ENCODE results near the gene CBR1. TPM values are rescaled to one million over a fixed set of nuclear protein-coding genes. Genes with fewer than 3 reads are reported as not detected.

The CBR1 gene
- total and polyA plus RNA-seq, 2 of the 8 experiments (the other 6 are each of a cell fraction or from before 2014, with no cell fraction given) = 1.8 to 207 TPM

- FAIRE-seq = no peak
- TF ChIP-seq NANOG (IDR thresholded peaks at IDR 0.05; ENCODE audit: insufficient read depth, low read depth, low read length, poor library complexity, severe bottlenecking) (no peak), YY1 (IDR thresholded peaks at IDR 0.05; ENCODE audit: low read depth, low read length) (no peak), CBX8 (IDR thresholded peaks at IDR 0.05; ENCODE audit: borderline replicate concordance, low read depth, low read length) (no peak), FOSL1 (IDR thresholded peaks at IDR 0.05; ENCODE audit: insufficient read depth, low read depth, low read length) (no peak), HDAC6 (IDR thresholded peaks at IDR 0.05; ENCODE audit: low read depth, low read length) (no peak), ASH2L (IDR thresholded peaks at IDR 0.05; ENCODE audit: low read length) (no peak), SP4 (IDR thresholded peaks at IDR 0.05; ENCODE audit: low read length) (no peak), TAF1 (IDR thresholded peaks at IDR 0.05; ENCODE audit: low read depth, low read length) (no peak), SRF (IDR thresholded peaks at IDR 0.05; ENCODE audit: low read depth, low read length) (no peak), CHD1 (IDR thresholded peaks at IDR 0.05; ENCODE audit: low read depth, low read length) (no peak), RNF2 (IDR thresholded peaks at IDR 0.05; ENCODE audit: borderline replicate concordance, low read depth, low read length, missing control alignments, poor library complexity, severe bottlenecking) (no peak), TCF12 (IDR thresholded peaks at IDR 0.05; ENCODE audit: low read depth, low read length) (no peak), RBBP5 (IDR thresholded peaks at IDR 0.05; ENCODE audit: borderline replicate concordance, low read depth, low read length) (no peak), MAX (IDR thresholded peaks at IDR 0.05) (no peak)
These were observed 48.5 kb upstream of the CBR1 start for GRCh38 chr21:36021251-36021837.

More at GRCh38 chr21:36021251-36021837, 48.5 kb upstream of the CBR1 start:
- no peaks in the 10 kb centered on the region for H3K79me1 ChIP-seq (ENCODE audit: low read depth, low read length)
- no peak overlapping the region for H3K23ac ChIP-seq (ENCODE audit: insufficient read length)
- no peak overlapping the region for H2AK5ac ChIP-seq (ENCODE audit: low read depth, low read length)
- H3K4me2 ChIP-seq (ENCODE audit: insufficient read depth in 1 of 2, low read depth in 2 of 2, low read length in 2 of 2) = no peak overlapping the region
- H3K14ac ChIP-seq (ENCODE audit: insufficient read length) = no peak overlapping the region
- H3K36me3 ChIP-seq (ENCODE audit: control insufficient read depth in 2 of 4, insufficient read depth in 4 of 4, low read length in 3 of 4) = no peaks in the 10 kb centered on the region
- H4K8ac ChIP-seq (ENCODE audit: extremely low read depth, insufficient read depth, low read length) = no peak overlapping the region
- H3K9ac ChIP-seq (replicated peaks in 1 of 4; ENCODE audit: extremely low read depth in 1 of 4, low read depth in 3 of 4, low read length in 3 of 4) = no peak overlapping the region
- no peak overlapping the region for H2AFZ ChIP-seq (ENCODE audit: low read length)
- peaks cover 0 to 4% of the 10 kb centered on the region in 2 experiments; a peak in 1 of 4 replicates for H3K9me3 ChIP-seq (ENCODE audit: insufficient read depth in 2 of 2, low read depth in 1 of 2, low read length in 1 of 2)
- CTCF ChIA-PET (ENCODE audit: partially characterized antibody) = interaction anchor here (2.6 kb wide), 1 partner anchor 103 kb away, joined by 7 read pairs; no protein-coding TSS in a partner anchor
- H3K18ac ChIP-seq (ENCODE audit: extremely low read depth, low read length) = no peak overlapping the region
- H3K23me2 ChIP-seq (ENCODE audit: low read depth, low read length) = no peaks in the 10 kb centered on the region
- H3K27me3 ChIP-seq (replicated peaks in 1 of 4; ENCODE audit: control insufficient read depth in 3 of 4, extremely low read depth in 1 of 4, insufficient read depth in 3 of 4, low read length in 3 of 4) = no peaks in the 10 kb centered on the region
- no peak overlapping the region for H4K91ac ChIP-seq (replicated peaks; ENCODE audit: insufficient read length, low read length)
- no peak overlapping the region for H3K4me3 ChIP-seq (ENCODE audit: extremely low read depth in 1 of 4, insufficient read depth in 2 of 4, low read depth in 3 of 4, low read length in 4 of 4)
- H2BK20ac ChIP-seq (ENCODE audit: low read length) = no peak overlapping the region
- POLR2A ChIA-PET (ENCODE audit: partially characterized antibody) = no interaction called here
- H3K4me1 ChIP-seq (replicated peaks in 1 of 4; ENCODE audit: control insufficient read depth in 3 of 4, insufficient read depth in 4 of 4, low read length in 3 of 4) = no peaks in the 10 kb centered on the region
- no peak overlapping the region for H2BK15ac ChIP-seq (ENCODE audit: low read length)
- no peaks in the 10 kb centered on the region for H3K79me2 ChIP-seq (ENCODE audit: control insufficient read depth in 1 of 2, insufficient read depth in 2 of 2, low read length in 2 of 2)
- no peak overlapping the region for H2BK12ac ChIP-seq (ENCODE audit: low read depth, low read length)
- no peak overlapping the region for H3K4ac ChIP-seq (replicated peaks; ENCODE audit: insufficient read length, low read depth, low read length)
- WGBS, 2 experiments (ENCODE audit: extremely low coverage in 1 of 2, insufficient coverage in 1 of 2, insufficient read length in 1 of 2, insufficient replicate concordance in 2 of 2, low coverage in 1 of 2, low lambda C conversion rate in 2 of 2, missing lambda C conversion rate in 1 of 2) = 94% methylated on average over 11 of the region's 11 CpGs; no CpG with 5 or more reads in 1 of the 2 experiments
- no peaks in the 10 kb centered on the region for H4K20me1 ChIP-seq (replicated peaks in 1 of 2; ENCODE audit: control insufficient read depth in 1 of 2, insufficient read depth in 2 of 2, low read length in 2 of 2)
- H2BK120ac ChIP-seq (replicated peaks; ENCODE audit: low read depth, low read length) = no peak overlapping the region
- H2BK5ac ChIP-seq (ENCODE audit: low read depth, low read length) = no peak overlapping the region
- DNase-seq (ENCODE audit: low read depth in 1 of 2, low spot score in 2 of 2) = no peak
- no peak overlapping the region for H3K27ac ChIP-seq (ENCODE audit: low read depth, low read length)
- no peak overlapping the region for H3K56ac ChIP-seq (replicated peaks; ENCODE audit: insufficient read length, low read depth, low read length)
- H4K5ac ChIP-seq (ENCODE audit: insufficient read length, low read depth, low read length) = no peak overlapping the region

All from H1 (cell line).